ENCODE measurements around the gene MAEA. TPM values are rescaled to one million over a fixed set of nuclear protein-coding genes. Genes with fewer than 3 reads are reported as not detected.

MAEA gene
- total and polyA plus RNA-seq, 10 of the 15 experiments (the other 5 are each of a cell fraction or from before 2014, with no cell fraction given), result 3.6 to 67.1 (median 54.6) TPM

DNA sequence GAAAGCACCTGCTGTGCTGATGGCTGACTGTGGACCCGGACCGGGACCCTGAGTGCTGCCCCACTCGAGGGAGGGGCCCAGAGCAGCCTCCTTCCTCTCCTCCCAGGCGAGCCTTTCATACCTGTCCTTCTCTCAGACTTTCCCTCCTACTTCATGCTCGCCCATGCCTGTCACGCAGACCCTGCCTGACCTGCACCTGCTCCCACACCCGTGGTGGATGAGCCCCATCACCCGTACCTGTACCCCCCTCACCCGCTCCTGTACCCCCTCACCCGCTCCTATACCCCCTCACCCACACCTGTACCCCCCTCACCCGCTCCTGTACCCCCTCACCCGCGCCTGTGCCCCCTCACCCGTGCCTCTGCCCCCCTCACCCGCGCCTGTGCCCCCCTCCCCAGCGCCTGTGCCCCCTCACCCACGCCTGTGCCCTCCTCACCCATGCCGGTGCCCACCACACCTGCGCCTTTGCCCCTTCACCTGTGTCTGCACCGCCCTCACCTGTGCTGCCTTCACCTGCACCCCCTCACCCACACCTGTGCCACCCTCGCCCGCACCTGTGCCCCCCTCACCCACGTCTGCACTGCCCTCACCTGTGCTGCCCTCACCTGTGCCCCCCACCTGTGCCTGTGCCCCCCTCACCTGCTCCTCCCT, 5.8 kb downstream of the MAEA start (continued):
- no peak for TF ChIP-seq EGR1 (IDR thresholded peaks at IDR 0.05; ENCODE audit: borderline replicate concordance in 1 of 2, low read depth in 2 of 2, low read length in 2 of 2)
- no peak for TF ChIP-seq JUNB (IDR thresholded peaks at IDR 0.05)
- no peak for TF ChIP-seq STAT3 (IDR thresholded peaks at IDR 0.05; ENCODE audit: low read depth, low read length)
- no peak for TF ChIP-seq CREM (IDR thresholded peaks at IDR 0.05; ENCODE audit: low read depth)

DNA sequence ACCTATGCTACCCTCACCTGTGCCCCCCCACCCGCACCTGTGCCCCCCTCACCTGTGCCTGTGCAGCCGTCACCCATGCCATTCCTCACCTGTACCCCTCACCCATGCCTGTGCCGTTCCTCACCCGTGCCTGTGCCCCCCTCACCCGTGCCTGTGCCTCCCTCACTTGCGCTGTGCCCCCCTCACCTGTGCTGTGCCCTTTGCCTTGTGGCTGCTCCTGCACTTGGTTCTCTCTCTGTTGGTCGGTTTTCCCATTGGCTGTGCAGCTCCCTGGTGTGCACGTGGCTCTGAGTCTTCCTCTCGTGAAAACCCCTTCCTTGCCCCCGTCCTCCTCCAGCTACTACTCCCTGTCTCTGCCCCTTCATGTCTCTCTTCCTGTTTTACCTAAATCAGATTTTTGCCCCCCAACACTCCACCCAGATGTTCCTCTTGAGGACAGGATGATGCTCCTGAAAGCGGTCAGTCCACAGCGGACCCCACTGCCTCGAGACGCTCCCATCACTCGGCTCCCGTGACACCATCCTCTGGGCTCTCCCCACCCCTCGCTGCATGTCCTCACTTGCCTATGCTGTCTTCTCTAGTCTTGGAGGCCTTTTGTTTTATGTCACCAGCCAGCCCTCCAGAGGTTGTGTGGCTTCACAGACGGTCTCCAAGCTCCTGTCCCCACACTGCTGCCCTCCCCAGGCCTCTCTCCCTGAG, 6.8 kb downstream of the MAEA start:
- H2AFZ ChIP-seq (ENCODE audit: control insufficient read depth, low read depth, low read length), result no peak overlapping the region
- in situ Hi-C loops (cut with MboI), result no loop called here
- POLR2A ChIA-PET, result no interaction called here

DNA sequence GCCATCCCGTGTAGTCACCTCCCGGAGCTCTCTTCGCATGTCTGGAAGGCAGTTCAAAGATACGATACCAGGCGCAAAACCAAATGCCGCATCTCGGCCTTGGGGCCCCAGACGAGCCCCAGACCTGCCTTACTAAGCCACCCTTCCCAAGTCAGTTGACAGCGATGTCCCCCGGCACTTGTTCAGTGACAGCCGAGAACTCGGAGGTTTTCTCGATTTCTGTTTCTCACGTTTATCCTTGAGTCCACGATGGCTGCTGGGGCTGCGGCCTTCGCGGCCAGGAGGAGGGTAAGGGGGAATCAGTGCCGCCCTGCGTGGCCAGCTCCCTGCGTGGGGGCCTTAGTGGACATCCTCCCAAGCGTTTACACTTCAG, 7.3 kb downstream of the MAEA start:
- Histone ChIP-seq H3K27me3 (replicated peaks in 1 of 2; ENCODE audit: control insufficient read depth in 2 of 2, insufficient read depth in 2 of 2, low read length in 1 of 2) (no peaks in the 10 kb centered on the region), H3K4me3 (no peak overlapping the region), H3K4me2 (ENCODE audit: control insufficient read depth, insufficient read depth) (no peak overlapping the region), H3K4me1 (ENCODE audit: control insufficient read depth, insufficient read depth, low read length) (peaks cover 15% of the 10 kb centered on the region), H2AFZ (ENCODE audit: control insufficient read depth, low read depth, low read length) (no peak overlapping the region), H3K36me3 (ENCODE audit: control insufficient read depth in 2 of 2, insufficient read depth in 2 of 2, low read length in 1 of 2) (peaks cover 13 to 15% of the 10 kb centered on the region in 2 experiments; a peak in 3 of 4 replicates), H3K9me3 (replicated peaks; ENCODE audit: control insufficient read depth, insufficient read depth, low read length) (no peaks in the 10 kb centered on the region; the same call in 2 of the 3 replicates), H3K27ac (ENCODE audit: control insufficient read depth, insufficient read depth) (no peak overlapping the region), H3K79me2 (ENCODE audit: control insufficient read depth, insufficient read depth, low read length) (peaks cover 39% of the 10 kb centered on the region), H3K9ac (ENCODE audit: control insufficient read depth, insufficient read depth, low read length) (no peak overlapping the region), H4K20me1 (ENCODE audit: control insufficient read depth, insufficient read depth) (no peaks in the 10 kb centered on the region)
- in situ Hi-C loops (cut with MboI) (no loop called here), intact Hi-C loops (cut with micrococcal nuclease; ENCODE audit: unreplicated experiment) (no loop called here)
- RAD21 ChIA-PET (ENCODE audit: unreplicated experiment), result no interaction called here
- WGBS (ENCODE audit: insufficient coverage, insufficient replicate concordance, low lambda C conversion rate, missing lambda C conversion rate), result 97% methylated on average over 22 of the region's 22 CpGs
- no TSS peak for BruUV-seq (replicated peaks)
- POLR2A ChIA-PET, result no interaction called here
- SMC1A ChIA-PET (ENCODE audit: uncharacterized antibody, unreplicated experiment), result no interaction called here
- CTCF ChIA-PET, result no interaction called here
- no peak for FAIRE-seq
- no peak for DNase-seq (ENCODE audit: low read depth, low spot score)
- no peak for ATAC-seq
- TF ChIP-seq WRNIP1 (IDR thresholded peaks at IDR 0.05; ENCODE audit: borderline replicate concordance, low read depth, low read length) (no peak), RCOR1 (conservative IDR thresholded peaks at IDR 0.05; ENCODE audit: low read depth, low read length) (no peak), SP1 (IDR thresholded peaks at IDR 0.05; ENCODE audit: low read depth, low read length) (no peak), RFX5 (IDR thresholded peaks at IDR 0.05; ENCODE audit: low read depth, low read length) (no peak), KLF5 (IDR thresholded peaks at IDR 0.05; ENCODE audit: partially characterized antibody) (no peak), FOXK2 (IDR thresholded peaks at IDR 0.05) (no peak)
- TF ChIP-seq, protein P1, sequence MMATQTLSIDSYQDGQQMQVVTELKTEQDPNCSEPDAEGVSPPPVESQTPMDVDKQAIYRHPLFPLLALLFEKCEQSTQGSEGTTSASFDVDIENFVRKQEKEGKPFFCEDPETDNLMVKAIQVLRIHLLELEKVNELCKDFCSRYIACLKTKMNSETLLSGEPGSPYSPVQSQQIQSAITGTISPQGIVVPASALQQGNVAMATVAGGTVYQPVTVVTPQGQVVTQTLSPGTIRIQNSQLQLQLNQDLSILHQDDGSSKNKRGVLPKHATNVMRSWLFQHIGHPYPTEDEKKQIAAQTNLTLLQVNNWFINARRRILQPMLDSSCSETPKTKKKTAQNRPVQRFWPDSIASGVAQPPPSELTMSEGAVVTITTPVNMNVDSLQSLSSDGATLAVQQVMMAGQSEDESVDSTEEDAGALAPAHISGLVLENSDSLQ (IDR thresholded peaks at IDR 0.05), result no peak
- TF ChIP-seq, protein P2, sequence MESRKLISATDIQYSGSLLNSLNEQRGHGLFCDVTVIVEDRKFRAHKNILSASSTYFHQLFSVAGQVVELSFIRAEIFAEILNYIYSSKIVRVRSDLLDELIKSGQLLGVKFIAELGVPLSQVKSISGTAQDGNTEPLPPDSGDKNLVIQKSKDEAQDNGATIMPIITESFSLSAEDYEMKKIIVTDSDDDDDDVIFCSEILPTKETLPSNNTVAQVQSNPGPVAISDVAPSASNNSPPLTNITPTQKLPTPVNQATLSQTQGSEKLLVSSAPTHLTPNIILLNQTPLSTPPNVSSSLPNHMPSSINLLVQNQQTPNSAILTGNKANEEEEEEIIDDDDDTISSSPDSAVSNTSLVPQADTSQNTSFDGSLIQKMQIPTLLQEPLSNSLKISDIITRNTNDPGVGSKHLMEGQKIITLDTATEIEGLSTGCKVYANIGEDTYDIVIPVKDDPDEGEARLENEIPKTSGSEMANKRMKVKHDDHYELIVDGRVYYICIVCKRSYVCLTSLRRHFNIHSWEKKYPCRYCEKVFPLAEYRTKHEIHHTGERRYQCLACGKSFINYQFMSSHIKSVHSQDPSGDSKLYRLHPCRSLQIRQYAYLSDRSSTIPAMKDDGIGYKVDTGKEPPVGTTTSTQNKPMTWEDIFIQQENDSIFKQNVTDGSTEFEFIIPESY (IDR thresholded peaks at IDR 0.05), result no peak

More for the DNA sequence above, 6.8 kb downstream of the MAEA start:
- H3K4me3 ChIP-seq, result no peak overlapping the region
- H3K79me2 ChIP-seq (ENCODE audit: control insufficient read depth, insufficient read depth, low read length), result peaks cover 44% of the 10 kb centered on the region
- H3K4me1 ChIP-seq (ENCODE audit: control insufficient read depth, insufficient read depth, low read length), result peaks cover 15% of the 10 kb centered on the region
- SMC1A ChIA-PET (ENCODE audit: uncharacterized antibody, unreplicated experiment), result no interaction called here
- CTCF ChIA-PET, result no interaction called here
- 85% methylated on average over 17 of the region's 18 CpGs for WGBS (ENCODE audit: insufficient coverage, insufficient replicate concordance, low lambda C conversion rate, missing lambda C conversion rate)
- peaks cover 13 to 15% of the 10 kb centered on the region in 2 experiments; a peak in 3 of 4 replicates for H3K36me3 ChIP-seq (ENCODE audit: control insufficient read depth in 2 of 2, insufficient read depth in 2 of 2, low read length in 1 of 2)
- H3K27me3 ChIP-seq (replicated peaks in 1 of 2; ENCODE audit: control insufficient read depth in 2 of 2, insufficient read depth in 2 of 2, low read length in 1 of 2), result no peaks in the 10 kb centered on the region
- H3K4me2 ChIP-seq (ENCODE audit: control insufficient read depth, insufficient read depth), result no peak overlapping the region
- intact Hi-C loops (cut with micrococcal nuclease; ENCODE audit: unreplicated experiment), result no loop called here
- H3K9me3 ChIP-seq (replicated peaks; ENCODE audit: control insufficient read depth, insufficient read depth, low read length), result no peaks in the 10 kb centered on the region; the same call in 2 of the 3 replicates
- ATAC-seq (no peak), DNase-seq (ENCODE audit: low read depth, low spot score) (no peak), FAIRE-seq (no peak)
- BruUV-seq (replicated peaks), result no TSS peak
- RAD21 ChIA-PET (ENCODE audit: unreplicated experiment), result no interaction called here
- no peaks in the 10 kb centered on the region for H4K20me1 ChIP-seq (ENCODE audit: control insufficient read depth, insufficient read depth)
- no peak for TF ChIP-seq SMARCA5 (IDR thresholded peaks at IDR 0.05)
- no peak overlapping the region for H3K9ac ChIP-seq (ENCODE audit: control insufficient read depth, insufficient read depth, low read length)
- H3K27ac ChIP-seq (ENCODE audit: control insufficient read depth, insufficient read depth), result no peak overlapping the region

Measured in GM12878 (cell line).